K562 (cell line): Measurements from ENCODE around the gene ZNF740. TPM values are rescaled to one million over a fixed set of nuclear protein-coding genes. Genes with fewer than 3 reads are reported as not detected.

ENCODE experiments used
- ATAC-seq: fragments of 200-7000 bp; cut with Tn5 transposase; 3 replicates; pipeline ENCODE4 v1.9.1; 2020; ENCODE audit warnings: moderate library complexity
- BruUV-seq: library from RNA; stranded (reverse); fragments of 400-500 nt; replicated peaks from 2 replicates; lab custom pipeline; 2021; lab: Mats Ljungman, UMichigan
- CTCF ChIA-PET: fragments of 300-600 bp; formaldehyde crosslinking; extraction: SDS; loops from one replicate; lab custom pipeline; 2021; ENCODE audit warnings: low intra/inter-chr PET ratio; lab: Yijun Ruan, JAX
- POLR2A ChIA-PET: fragments of 300-600, 350-650 bp; sonication (Branson Sonifier 250); formaldehyde crosslinking; extraction: SDS; loops from one replicate; lab custom pipeline; 2021; ENCODE audit warnings: antibody characterized with exemption, inconsistent platforms; lab: Yijun Ruan, JAX
- DNase-seq, 4 experiments: peaks; one replicate each; pipeline versions ENCODE4 v3.0.0 to v3.0.0-alpha.2; 2011 to 2018; ENCODE audit warnings: low spot score in 3 of 4, mixed read lengths in 3 of 4; ENCODE audit errors: extremely low read depth in 1 of 4
- FAIRE-seq: peaks from 2 replicates; lab custom pipeline; 2011; peaks lifted over from hg19 to GRCh38; lab: Jason Lieb, UNC
- H2AFZ ChIP-seq: 2 replicates; pipeline ENCODE4 v1.6.0; 2011; ENCODE audit warnings: low read depth, low read length, control low read depth, inconsistent platforms
- H3K27ac ChIP-seq: fragments of 200-600 bp; 3 replicates; pipeline ENCODE4 v1.8.0; 2011; ENCODE audit warnings: low read depth, mild to moderate bottlenecking, control low read depth, inconsistent platforms, low read length, moderate library complexity, mixed read lengths; ENCODE audit errors: extremely low read depth
- H3K27me3 ChIP-seq, 2 experiments: fragments of 300-600 bp in 1 of 2; 2 replicates in 1 of 2; 3 replicates in 1 of 2; pipeline versions ENCODE4 v1.6.0 to v1.8.0; 2011; ENCODE audit warnings: inconsistent platforms in 2 of 2, low read length in 2 of 2, mild to moderate bottlenecking in 1 of 2, mixed read lengths in 1 of 2, moderate library complexity in 1 of 2; ENCODE audit not compliant: control insufficient read depth in 2 of 2, insufficient read depth in 2 of 2
- H3K36me3 ChIP-seq: fragments of 300-600 bp; 3 replicates; pipeline ENCODE4 v1.8.0; 2011; ENCODE audit warnings: mild to moderate bottlenecking, low read length, inconsistent platforms; ENCODE audit not compliant: control insufficient read depth, insufficient read depth
- H3K4me1 ChIP-seq, 2 experiments: fragments of 200-600 bp in 1 of 2; replicated peaks in 1 of 2; 2 replicates in 1 of 2; 3 replicates in 1 of 2; pipeline versions ENCODE4 v1.5.1 to v1.8.0; 2011; ENCODE audit warnings: inconsistent platforms in 2 of 2, low read length in 2 of 2, mild to moderate bottlenecking in 1 of 2, mixed read lengths in 1 of 2, moderate library complexity in 1 of 2; ENCODE audit not compliant: control insufficient read depth in 2 of 2, insufficient read depth in 2 of 2
- H3K4me2 ChIP-seq: 2 replicates; pipeline ENCODE4 v1.6.1; 2011; ENCODE audit warnings: low read length, control low read depth, inconsistent platforms, mixed read lengths; ENCODE audit not compliant: insufficient read depth
- H3K4me3 ChIP-seq: fragments of 200-600 bp; sonication (generic), shearing (Covaris generic); 2 replicates; pipeline ENCODE4 v1.5.1; 2016; ENCODE audit warnings: control low read depth, inconsistent platforms
- H3K79me2 ChIP-seq: fragments of 200-600 bp; 3 replicates; pipeline ENCODE4 v1.8.0; 2011; ENCODE audit warnings: low read length, inconsistent platforms; ENCODE audit not compliant: control insufficient read depth, insufficient read depth
- H3K9ac ChIP-seq, 2 experiments: 2 replicates each; pipeline versions ENCODE4 v1.6.0 to v1.6.1; 2011; ENCODE audit warnings: low read depth in 2 of 2, low read length in 2 of 2, control low read depth in 1 of 2, inconsistent platforms in 1 of 2, mild to moderate bottlenecking in 1 of 2, mixed read lengths in 1 of 2; ENCODE audit not compliant: insufficient read depth in 1 of 2
- H3K9me1 ChIP-seq: one replicate; pipeline ENCODE4 v1.6.0; 2011; ENCODE audit warnings: inconsistent platforms, mild to moderate bottlenecking, low read length, moderate library complexity; ENCODE audit not compliant: control insufficient read depth, insufficient read depth
- H3K9me3 ChIP-seq: replicated peaks from 2 replicates; pipeline ENCODE4 v1.5.1; 2011; ENCODE audit warnings: low read depth, low read length, inconsistent platforms; ENCODE audit not compliant: control insufficient read depth, insufficient read depth
- H4K20me1 ChIP-seq: replicated peaks from 2 replicates; pipeline ENCODE4 v1.6.1; 2011; ENCODE audit warnings: low read length, inconsistent platforms, mixed read lengths; ENCODE audit not compliant: control insufficient read depth, insufficient read depth
- CBX1 ChIP-seq: sonication (generic); IDR thresholded peaks from 2 replicates; pipeline ENCODE4 v1.6.1; 2016; ENCODE audit warnings: antibody characterized with exemption, low read depth, mild to moderate bottlenecking
- IRF9 ChIP-seq: fragments of 450-650 bp; IDR thresholded peaks from 2 replicates; pipeline ENCODE4 v1.6.1; 2016; ENCODE audit warnings: missing biosample characterization, missing genetic modification characterization
- SNRNP70 ChIP-seq: fragments of 200-400 bp; formaldehyde crosslinking; optimal IDR thresholded peaks from 2 replicates; pipeline ENCODE3; 2017; ENCODE audit warnings: low read depth, low read length
- WGBS: fragments of 100-300 bp; shearing (Covaris generic); methylation state at CpG from one replicate; pipeline ENCODE4 v1.1.6; 2016; ENCODE audit warnings: low coverage, mixed read lengths; ENCODE audit not compliant: insufficient coverage; ENCODE audit errors: missing lambda C conversion rate; 5-methylcytosine and 5-hydroxymethylcytosine counted together
- in situ Hi-C: fragments of 300-500 bp; cut with MboI; formaldehyde crosslinking; loops from 4 replicates; pipeline ENCODE4 v1.15.0; 2018; ENCODE audit warnings: inconsistent platforms, mixed read lengths
- intact Hi-C: fragments of 100-400 bp; cut with micrococcal nuclease; formaldehyde crosslinking; loops from 2 replicates; pipeline ENCODE4 v1.14.2; 2022
- polyA plus RNA-seq, 8 experiments: library from polyadenylated mRNA; depleted of rRNA in 4 of 8; stranded (reverse) in 5 of 8; unstranded in 3 of 8; fragments of >200 nt; fragmentation: Nextera tagmentation in 2 of 8; fragmentation: Illumina TruSeq in 1 of 8; extraction: Ambion mirVana in 2 of 8; extraction: Trizol in 1 of 8; gene quantifications; 2 replicates each; pipeline versions ENCODE4 v1.2.1 to v1.2.3, GENCODE V29; 2011 to 2014; ENCODE audit warnings: inconsistent platforms in 1 of 8, missing spikeins in 1 of 8
- total RNA-seq, 7 experiments: library from RNA; depleted of rRNA in 6 of 7; stranded (reverse); fragments of >200 nt in 6 of 7; fragmentation: Illumina TruSeq in 2 of 7; extraction: Trizol in 2 of 7; gene quantifications; 2 replicates each; pipeline versions ENCODE4 v1.2.1 to v1.2.3, GENCODE V29; 2011 to 2021; ENCODE audit warnings: low replicate concordance in 1 of 7

The ZNF740 gene
- total and polyA plus RNA-seq, 9 of the 15 experiments (the other 6 are each of a cell fraction or from before 2014, with no cell fraction given): 0.57 to 46.4 (median 18.6) TPM

DNA sequence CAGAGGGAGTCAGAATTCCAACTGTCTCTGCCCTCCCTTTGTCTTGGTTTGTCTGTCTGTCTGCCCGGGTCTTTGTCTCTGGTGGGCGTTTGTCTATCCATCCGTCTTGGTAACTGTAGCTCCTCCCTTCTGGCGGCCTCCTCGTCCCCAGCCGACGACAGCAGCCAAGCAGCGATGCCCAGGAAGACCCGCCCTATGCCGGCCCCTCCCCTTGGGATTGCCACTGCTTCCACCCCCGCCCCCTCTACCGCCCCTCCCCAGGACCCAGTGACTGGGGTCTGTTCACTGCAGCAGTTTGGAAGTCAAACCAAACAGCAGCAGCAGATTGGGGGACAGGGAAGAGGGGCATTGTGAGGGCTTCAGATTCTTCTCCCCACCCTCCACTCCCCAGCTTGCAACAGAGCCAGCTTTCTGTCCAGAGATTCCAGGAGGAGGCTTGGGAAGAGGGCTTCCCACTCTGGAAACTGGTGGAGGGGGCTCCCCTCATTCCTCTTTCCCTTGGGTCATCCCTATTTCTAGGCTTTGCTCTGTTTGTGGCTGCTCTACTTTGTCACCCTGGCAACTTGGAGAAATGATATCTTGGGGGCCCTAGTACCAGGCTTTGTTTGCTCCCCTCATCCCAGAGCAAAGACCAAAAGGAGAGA is 53.9 kb downstream of the ZNF740 start:
- Histone ChIP-seq H3K27ac (no peak overlapping the region), H3K4me2 (no peak overlapping the region), H3K9ac (no peak overlapping the region; a peak in 1 of 4 replicates), H4K20me1 (no peaks in the 10 kb centered on the region; the same call in 1 of the 2 replicates), H3K27me3 (no peaks in the 10 kb centered on the region), H2AFZ (no peak overlapping the region), H3K9me3 (no peaks in the 10 kb centered on the region), H3K4me3 (no peak overlapping the region), H3K79me2 (no peaks in the 10 kb centered on the region), H3K9me1 (no peaks in the 10 kb centered on the region), H3K4me1 (peaks cover 13 to 28% of the 10 kb centered on the region in 2 experiments), H3K36me3 (no peaks in the 10 kb centered on the region)
- ChIA-PET CTCF (interaction anchor here (1.0 kb wide), 1 partner anchor 10 kb away, joined by 3 read pairs; no protein-coding TSS in a partner anchor), POLR2A (interaction anchor here (1.4 kb wide), 1 partner anchor 10 kb away, joined by 3 read pairs; no protein-coding TSS in a partner anchor)
- ATAC-seq: no peak
- in situ Hi-C loops: no loop called here
- WGBS: 22% methylated on average over 3 of the region's 12 CpGs
- FAIRE-seq: no peak
- TF ChIP-seq IRF9 (tag) (no peak), SNRNP70 (no peak), CBX1 (no peak)
- no TSS peak for BruUV-seq
- DNase-seq: peak in 2 of 4 experiments; percentile 62
- intact Hi-C loops: no loop called here
